T-helper 22 cell (primary cell): ENCODE measurements around the gene ATP12A.

Experiments
- DNase-seq: peaks from one replicate; pipeline ENCODE4 v3.0.0-alpha.2; 2020; ENCODE audit warnings: low read depth

The ATP12A gene

GRCh38 chr13:24663586-24663985 is 16.6 kb upstream of the ATP12A start:
- no peak for DNase-seq

GRCh38 chr13:24664726-24665409 is 15.3 kb upstream of the ATP12A start:
- no peak for DNase-seq

- DNase-seq: no peak
Measured at GRCh38 chr13:24668511-24668910, 11.7 kb upstream of the ATP12A start.

- DNase-seq: no peak
Measured at GRCh38 chr13:24668955-24669582, 11.1 kb upstream of the ATP12A start.

GRCh38 chr13:24670174-24670573 is 10.0 kb upstream of the ATP12A start:
- DNase-seq: no peak

GRCh38 chr13:24670961-24671381 is 9.2 kb upstream of the ATP12A start:
- no peak for DNase-seq

- DNase-seq: no peak
Measured at GRCh38 chr13:24671386-24672113, 8.7 kb upstream of the ATP12A start.

GRCh38 chr13:24672141-24673132 is 7.8 kb upstream of the ATP12A start:
- DNase-seq: no peak

- no peak for DNase-seq
Measured at GRCh38 chr13:24675806-24676570, 4.2 kb upstream of the ATP12A start.

GRCh38 chr13:24678151-24678550 is 2.1 kb upstream of the ATP12A start:
- DNase-seq: no peak

GRCh38 chr13:24679686-24680085 is 522 bp upstream of the ATP12A start:
- no peak for DNase-seq

- no peak for DNase-seq
Measured at GRCh38 chr13:24680921-24681604, 855 bp downstream of the ATP12A start.

GRCh38 chr13:24681930-24682329 is 1.7 kb downstream of the ATP12A start:
- DNase-seq: no peak

GRCh38 chr13:24682353-24682752 is 2.1 kb downstream of the ATP12A start:
- no peak for DNase-seq

GRCh38 chr13:24683351-24683750 is 3.1 kb downstream of the ATP12A start:
- DNase-seq: no peak

- peak; percentile 11 for DNase-seq
Measured at GRCh38 chr13:24683838-24684599, 3.8 kb downstream of the ATP12A start.

GRCh38 chr13:24684600-24684998 is 4.4 kb downstream of the ATP12A start:
- no peak for DNase-seq

- no peak for DNase-seq
Measured at GRCh38 chr13:24685314-24685713, 5.1 kb downstream of the ATP12A start.

- no peak for DNase-seq
Measured at GRCh38 chr13:24687611-24688010, 7.4 kb downstream of the ATP12A start.

- no peak for DNase-seq
Measured at GRCh38 chr13:24688111-24688510, 7.9 kb downstream of the ATP12A start.
